Measurements from ENCODE around the gene COL4A2.

COL4A2 gene

DNA sequence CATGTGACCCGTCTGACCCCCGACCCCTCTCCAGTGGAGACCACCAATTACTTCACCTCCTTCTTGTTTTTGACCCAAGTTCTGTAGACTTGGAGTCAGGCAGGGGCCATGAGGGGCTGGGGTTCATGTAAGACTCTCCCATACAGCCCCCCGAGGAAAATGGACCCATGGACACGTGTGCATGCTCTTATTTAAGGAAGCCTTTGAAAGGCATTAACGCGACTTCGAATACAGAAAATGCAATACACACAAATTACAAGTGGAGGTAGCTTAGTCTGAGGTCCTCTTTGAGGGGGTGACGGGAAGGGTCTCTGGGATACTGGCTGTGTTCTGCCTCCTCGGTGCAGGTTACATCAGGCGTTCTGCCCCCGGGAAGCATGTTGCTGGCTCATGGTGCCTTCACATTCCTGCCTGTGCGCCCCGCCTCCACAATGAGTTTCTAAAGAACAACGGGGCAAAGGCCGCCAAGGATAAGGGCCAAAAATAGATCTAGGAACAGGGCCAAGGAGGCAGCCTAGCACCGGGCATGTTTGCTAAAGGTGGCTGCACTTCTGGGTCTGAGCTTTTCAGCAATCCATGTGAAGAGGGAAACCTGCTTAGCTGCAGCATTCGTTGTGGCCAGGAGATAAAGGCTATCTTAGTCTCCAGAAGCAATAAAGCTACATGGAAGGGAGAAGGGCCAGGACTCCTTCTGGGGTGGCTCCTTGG is 199.9 kb downstream of the COL4A2 start:
- TF ChIP-seq, protein P1, sequence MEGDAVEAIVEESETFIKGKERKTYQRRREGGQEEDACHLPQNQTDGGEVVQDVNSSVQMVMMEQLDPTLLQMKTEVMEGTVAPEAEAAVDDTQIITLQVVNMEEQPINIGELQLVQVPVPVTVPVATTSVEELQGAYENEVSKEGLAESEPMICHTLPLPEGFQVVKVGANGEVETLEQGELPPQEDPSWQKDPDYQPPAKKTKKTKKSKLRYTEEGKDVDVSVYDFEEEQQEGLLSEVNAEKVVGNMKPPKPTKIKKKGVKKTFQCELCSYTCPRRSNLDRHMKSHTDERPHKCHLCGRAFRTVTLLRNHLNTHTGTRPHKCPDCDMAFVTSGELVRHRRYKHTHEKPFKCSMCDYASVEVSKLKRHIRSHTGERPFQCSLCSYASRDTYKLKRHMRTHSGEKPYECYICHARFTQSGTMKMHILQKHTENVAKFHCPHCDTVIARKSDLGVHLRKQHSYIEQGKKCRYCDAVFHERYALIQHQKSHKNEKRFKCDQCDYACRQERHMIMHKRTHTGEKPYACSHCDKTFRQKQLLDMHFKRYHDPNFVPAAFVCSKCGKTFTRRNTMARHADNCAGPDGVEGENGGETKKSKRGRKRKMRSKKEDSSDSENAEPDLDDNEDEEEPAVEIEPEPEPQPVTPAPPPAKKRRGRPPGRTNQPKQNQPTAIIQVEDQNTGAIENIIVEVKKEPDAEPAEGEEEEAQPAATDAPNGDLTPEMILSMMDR (IDR thresholded peaks at IDR 0.05; ENCODE audit: unreplicated experiment in 3 of 3), result no peak
- Mint-ChIP-seq H3K4me1 (peaks cover 14% of the 10 kb centered on the region), H3K27ac (peak overlapping the region in 2 of 3 experiments; percentile 15 to 74), H3K27me3 (ENCODE audit: low read depth) (no peaks in the 10 kb centered on the region), H3K4me3 (no peak overlapping the region), H3K36me3 (ENCODE audit: low read depth) (peaks cover 54% of the 10 kb centered on the region), H3K9me3 (no peaks in the 10 kb centered on the region)

DNA sequence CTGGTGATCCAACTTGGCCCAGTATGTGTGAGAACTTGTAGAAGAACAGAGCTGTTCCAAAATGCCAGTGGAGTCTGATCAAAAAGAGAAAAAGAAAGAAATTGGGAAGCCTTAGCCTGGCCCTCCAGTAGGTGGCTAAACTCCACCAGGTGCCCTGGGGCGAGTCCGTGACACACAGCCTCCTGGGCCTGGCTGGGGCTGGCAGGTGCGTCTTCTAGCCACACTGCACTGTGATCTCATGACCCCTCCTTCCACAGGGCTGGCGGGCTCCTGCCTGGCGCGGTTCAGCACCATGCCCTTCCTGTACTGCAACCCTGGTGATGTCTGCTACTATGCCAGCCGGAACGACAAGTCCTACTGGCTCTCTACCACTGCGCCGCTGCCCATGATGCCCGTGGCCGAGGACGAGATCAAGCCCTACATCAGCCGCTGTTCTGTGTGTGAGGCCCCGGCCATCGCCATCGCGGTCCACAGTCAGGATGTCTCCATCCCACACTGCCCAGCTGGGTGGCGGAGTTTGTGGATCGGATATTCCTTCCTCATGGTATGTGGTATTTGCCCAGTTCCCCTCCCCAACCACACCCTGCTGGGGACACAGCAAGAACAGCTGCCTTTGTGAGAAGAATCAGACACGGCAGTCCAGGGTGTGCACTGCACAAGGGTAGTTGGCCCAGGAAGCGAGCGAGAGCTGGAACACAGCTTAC is 200.7 kb downstream of the COL4A2 start:
- Mint-ChIP-seq H3K36me3 (ENCODE audit: low read depth) (peaks cover 53% of the 10 kb centered on the region), H3K9me3 (no peaks in the 10 kb centered on the region), H3K4me1 (peaks cover 14% of the 10 kb centered on the region), H3K27ac (peak overlapping the region in 1 of 3 experiments; percentile 15), H3K27me3 (ENCODE audit: low read depth) (no peaks in the 10 kb centered on the region), H3K4me3 (no peak overlapping the region)
- TF ChIP-seq, protein P1 (IDR thresholded peaks at IDR 0.05; ENCODE audit: unreplicated experiment in 3 of 3), result no peak

DNA sequence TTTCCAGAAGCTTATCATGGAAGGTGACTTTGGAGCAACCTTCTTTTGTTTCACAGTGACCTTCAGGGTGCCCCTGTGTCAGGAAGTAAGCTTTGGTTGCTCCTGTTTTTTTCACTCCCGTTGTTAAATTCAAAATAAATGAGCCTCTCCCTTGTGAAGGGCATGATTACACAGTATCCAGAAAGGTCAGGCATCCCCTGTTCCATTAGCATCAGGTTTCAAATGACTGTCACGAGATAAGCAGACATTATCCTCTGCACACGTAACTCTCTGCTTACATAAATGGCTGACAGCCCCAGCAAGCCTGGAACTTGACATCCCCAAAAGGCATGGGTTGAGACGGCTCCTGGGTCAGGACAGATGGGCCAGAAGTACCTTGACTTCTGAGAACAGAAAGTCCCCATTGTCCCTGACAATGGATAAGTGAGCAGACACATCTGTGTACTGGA is 202.4 kb downstream of the COL4A2 start:
- Mint-ChIP-seq H3K36me3 (ENCODE audit: low read depth) (peaks cover 57% of the 10 kb centered on the region), H3K4me1 (peaks cover 14% of the 10 kb centered on the region), H3K4me3 (no peak overlapping the region), H3K9me3 (no peaks in the 10 kb centered on the region), H3K27ac (no peak overlapping the region), H3K27me3 (ENCODE audit: low read depth) (no peaks in the 10 kb centered on the region)
- TF ChIP-seq, protein P1 (IDR thresholded peaks at IDR 0.05; ENCODE audit: unreplicated experiment in 3 of 3), result no peak

DNA sequence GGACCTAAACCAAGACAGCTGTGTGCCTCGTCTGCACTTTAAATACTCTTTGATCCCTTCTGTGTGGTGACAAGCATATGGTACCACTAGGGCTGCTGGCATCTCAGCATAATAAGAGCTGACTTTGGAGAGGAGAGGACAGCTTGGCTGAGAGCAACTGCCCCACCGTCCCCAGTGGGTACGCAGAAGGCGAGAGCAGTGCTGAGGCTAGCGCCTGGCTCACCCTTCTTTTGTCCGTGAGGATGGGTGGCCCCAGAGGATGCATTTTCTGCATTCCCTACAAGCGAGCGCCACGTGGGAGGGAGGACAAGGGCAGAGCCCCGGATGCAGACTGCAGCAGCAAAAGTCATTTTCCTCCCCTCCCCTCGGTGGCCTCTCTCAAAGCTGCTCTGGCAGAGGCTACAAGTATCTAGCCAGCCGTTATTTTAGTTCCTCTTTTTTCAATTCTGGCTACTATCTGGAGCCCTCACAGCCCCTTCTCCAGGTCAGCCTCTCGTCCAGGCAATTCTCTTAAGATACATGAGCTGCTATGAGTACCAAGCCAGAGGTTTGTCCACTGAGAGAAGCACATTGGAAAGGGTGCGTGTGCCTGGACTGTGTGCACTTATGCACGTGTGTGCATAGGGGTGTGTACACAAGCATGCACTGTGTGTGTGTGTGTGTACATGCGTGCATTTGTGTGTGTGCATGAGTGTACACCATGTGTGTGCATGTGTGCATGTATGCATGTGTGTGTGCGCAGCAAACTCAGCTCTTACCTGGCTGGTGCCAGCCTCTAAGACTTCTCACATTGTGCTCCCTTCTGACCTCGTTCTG is 203.1 kb downstream of the COL4A2 start:
- Mint-ChIP-seq H3K4me3 (no peak overlapping the region), H3K36me3 (ENCODE audit: low read depth) (peaks cover 64% of the 10 kb centered on the region), H3K4me1 (peaks cover 14% of the 10 kb centered on the region), H3K9me3 (no peaks in the 10 kb centered on the region), H3K27ac (no peak overlapping the region), H3K27me3 (ENCODE audit: low read depth) (no peaks in the 10 kb centered on the region)
- TF ChIP-seq, protein P1 (IDR thresholded peaks at IDR 0.05; ENCODE audit: unreplicated experiment in 3 of 3), result no peak

DNA sequence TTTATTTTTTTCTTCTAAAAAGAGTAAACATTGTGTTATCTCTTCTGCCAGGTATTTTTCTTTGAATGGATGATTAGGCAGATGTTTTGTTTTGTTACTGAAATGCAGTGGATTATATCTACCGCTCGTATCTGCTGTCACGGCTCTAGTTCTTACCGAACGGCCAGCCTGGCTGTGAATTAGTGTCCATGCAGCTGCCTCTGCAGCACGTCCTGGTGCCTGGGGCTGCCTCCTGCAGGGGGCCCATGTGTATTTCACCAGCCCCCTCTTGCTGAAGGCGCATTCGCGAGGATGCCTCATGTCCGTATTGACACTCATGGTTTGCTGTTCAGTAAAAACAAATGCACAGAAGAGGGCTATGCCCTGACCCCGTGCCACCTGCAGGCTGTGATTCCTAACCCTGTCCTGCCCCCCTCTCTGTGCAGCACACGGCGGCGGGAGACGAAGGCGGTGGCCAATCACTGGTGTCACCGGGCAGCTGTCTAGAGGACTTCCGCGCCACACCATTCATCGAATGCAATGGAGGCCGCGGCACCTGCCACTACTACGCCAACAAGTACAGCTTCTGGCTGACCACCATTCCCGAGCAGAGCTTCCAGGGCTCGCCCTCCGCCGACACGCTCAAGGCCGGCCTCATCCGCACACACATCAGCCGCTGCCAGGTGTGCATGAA is 204.6 kb downstream of the COL4A2 start:
- H3K9me3 Mint-ChIP-seq, result no peaks in the 10 kb centered on the region

More for the DNA sequence above, 204.6 kb downstream of the COL4A2 start:
- Mint-ChIP-seq H3K36me3 (ENCODE audit: low read depth) (peaks cover 55% of the 10 kb centered on the region), H3K4me3 (no peak overlapping the region), H3K27me3 (ENCODE audit: low read depth) (no peaks in the 10 kb centered on the region), H3K4me1 (peaks cover 14% of the 10 kb centered on the region), H3K27ac (no peak overlapping the region)
- TF ChIP-seq, protein P1 (IDR thresholded peaks at IDR 0.05; ENCODE audit: unreplicated experiment in 3 of 3), result no peak
